GM12891 (cell line): Measurements from ENCODE around the gene ITGB2.

Experiments
- POLR2A ChIP-seq: IDR thresholded peaks from 2 replicates; pipeline ENCODE4 v1.6.1; 2011; ENCODE audit warnings: low read depth, low read length, control low read depth
- POLR2AphosphoS5 ChIP-seq: IDR thresholded peaks from 2 replicates; pipeline ENCODE4 v1.6.1; 2011; ENCODE audit warnings: low read depth, low read length, control low read depth

DNA sequence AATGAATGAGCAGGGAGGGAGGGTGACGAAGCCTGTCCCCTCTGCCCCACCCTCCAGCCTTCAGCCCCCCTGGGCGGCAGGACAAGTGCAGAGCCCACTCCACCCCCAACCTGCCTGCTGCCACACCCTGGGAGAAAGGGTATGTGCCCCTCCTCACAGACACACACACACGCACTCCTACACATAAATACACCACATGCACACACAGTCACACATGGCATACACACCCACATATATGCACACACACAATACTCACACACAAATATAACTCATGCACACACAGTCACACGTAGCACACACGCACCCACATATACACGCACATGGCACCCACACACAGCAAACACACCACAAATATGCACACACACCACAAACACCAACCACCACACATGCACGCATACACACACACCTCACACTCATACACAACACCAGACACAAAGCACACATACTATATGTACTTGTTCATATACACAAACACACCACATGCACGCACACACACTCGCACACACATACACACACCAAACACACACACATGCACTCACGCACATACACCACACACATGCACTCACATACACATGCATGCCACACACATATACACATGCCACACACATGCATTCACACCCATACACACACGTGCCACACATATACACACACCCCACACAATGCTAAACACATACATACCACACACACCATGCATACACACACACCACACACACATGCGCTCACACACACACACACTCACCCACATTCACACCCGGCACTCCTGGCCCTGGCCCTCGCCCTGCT, 16.4 kb downstream of the ITGB2 start:
- no peak for TF ChIP-seq POLR2AphosphoS5
- TF ChIP-seq POLR2A: no peak
